Dermis blood vessel endothelial cell (primary cell): ENCODE results near the gene EFCAB6. TPM values are rescaled to one million over a fixed set of nuclear protein-coding genes. Genes with fewer than 3 reads are reported as not detected.
"Not testable (repeated sequence)": the region's sequence is repeated elsewhere in the genome, so short reads cannot be mapped to it uniquely, and the experiment has no call there.

Source experiments
- DNase-seq: peaks from one replicate; pipeline ENCODE4 v3.0.0; 2010
- total RNA-seq: library from RNA; depleted of rRNA; stranded (reverse); fragments of >200 nt; gene quantifications from 2 replicates; pipeline ENCODE4 v1.2.3, GENCODE V29; 2014

The EFCAB6 gene
- total RNA-seq, 1 donor from 2014 or later, result under 0.01 TPM

GRCh38 chr22:43706151-43706550, 106.0 kb downstream of the EFCAB6 start:
- DNase-seq, result no peak

GRCh38 chr22:43704051-43704450, 108.1 kb downstream of the EFCAB6 start:
- DNase-seq, result no peak

GRCh38 chr22:43698403-43698802, 113.7 kb downstream of the EFCAB6 start:
- DNase-seq, result no peak

- no peak for DNase-seq
These were observed 114.2 kb downstream of the EFCAB6 start for GRCh38 chr22:43697894-43698293.

GRCh38 chr22:43693249-43693648, 118.9 kb downstream of the EFCAB6 start:
- no peak for DNase-seq

GRCh38 chr22:43689356-43689755, 122.7 kb downstream of the EFCAB6 start:
- no peak for DNase-seq

GRCh38 chr22:43682851-43683250, 129.3 kb downstream of the EFCAB6 start:
- no peak for DNase-seq

GRCh38 chr22:43681731-43682360, 130.3 kb downstream of the EFCAB6 start:
- DNase-seq, result no peak

GRCh38 chr22:43670513-43670912, 141.6 kb downstream of the EFCAB6 start:
- DNase-seq, result no peak

- DNase-seq, result no peak
These were observed 142.9 kb downstream of the EFCAB6 start for GRCh38 chr22:43669190-43669589.

- DNase-seq, result no peak
These were observed 144.4 kb downstream of the EFCAB6 start for GRCh38 chr22:43667656-43668055.

GRCh38 chr22:43666457-43666856, 145.6 kb downstream of the EFCAB6 start:
- no peak for DNase-seq

GRCh38 chr22:43658823-43659222, 153.3 kb downstream of the EFCAB6 start:
- DNase-seq, result no peak

- not testable (repeated sequence) for DNase-seq
These were observed 155.5 kb downstream of the EFCAB6 start for GRCh38 chr22:43656581-43656980.

GRCh38 chr22:43654271-43654670, 157.8 kb downstream of the EFCAB6 start:
- no peak for DNase-seq

GRCh38 chr22:43652845-43653244, 159.3 kb downstream of the EFCAB6 start:
- DNase-seq, result no peak

- no peak for DNase-seq
These were observed 168.7 kb downstream of the EFCAB6 start for GRCh38 chr22:43643387-43643786.

GRCh38 chr22:43642319-43643206, 169.5 kb downstream of the EFCAB6 start:
- DNase-seq, result no peak

- DNase-seq, result no peak
These were observed 172.7 kb downstream of the EFCAB6 start for GRCh38 chr22:43639228-43639948.

GRCh38 chr22:43637275-43638260, 174.5 kb downstream of the EFCAB6 start:
- no peak for DNase-seq

GRCh38 chr22:43636086-43636485, 176.0 kb downstream of the EFCAB6 start:
- DNase-seq, result no peak

- DNase-seq, result no peak
These were observed 177.0 kb downstream of the EFCAB6 start for GRCh38 chr22:43635101-43635500.
